Neuronal stem cell (in vitro differentiated cells): ENCODE data around the gene SPRED1.

Experiments
- DNase-seq: peaks from one replicate; pipeline ENCODE4 v3.0.0-alpha.2; 2013; ENCODE audit warnings: low spot score
- H2AFZ ChIP-seq: one replicate; pipeline ENCODE4 v1.6.1; 2013; ENCODE audit warnings: mild to moderate bottlenecking, low read length, inconsistent platforms
- H2AK5ac ChIP-seq: 2 replicates; pipeline ENCODE4 v1.6.1; 2013; ENCODE audit warnings: low read depth, mild to moderate bottlenecking, inconsistent platforms, low read length, moderate library complexity, mixed read lengths
- H2BK120ac ChIP-seq: 2 replicates; pipeline ENCODE4 v1.6.1; 2013; ENCODE audit warnings: low read depth, mild to moderate bottlenecking, inconsistent platforms, low read length, moderate library complexity, mixed read lengths
- H2BK12ac ChIP-seq: one replicate; pipeline ENCODE4 v1.6.1; 2013; ENCODE audit warnings: low read length, inconsistent platforms
- H2BK15ac ChIP-seq: 2 replicates; pipeline ENCODE4 v1.6.1; 2013; ENCODE audit warnings: mild to moderate bottlenecking, low read length, inconsistent platforms, mixed read lengths
- H2BK5ac ChIP-seq: one replicate; pipeline ENCODE4 v1.6.1; 2013; ENCODE audit warnings: inconsistent platforms, mild to moderate bottlenecking, low read length, moderate library complexity
- H3K14ac ChIP-seq: one replicate; pipeline ENCODE4 v1.6.1; 2013; ENCODE audit warnings: low read length, inconsistent platforms
- H3K18ac ChIP-seq: 2 replicates; pipeline ENCODE4 v1.6.1; 2013; ENCODE audit warnings: low read length, inconsistent platforms
- H3K23ac ChIP-seq: 2 replicates; pipeline ENCODE4 v1.6.1; 2013; ENCODE audit warnings: low read depth, mild to moderate bottlenecking, mixed read lengths, low read length, inconsistent platforms; ENCODE audit not compliant: poor library complexity
- H3K27ac ChIP-seq: replicated peaks from 3 replicates; pipeline ENCODE4 v1.5.1; 2013; ENCODE audit warnings: low read length, inconsistent platforms
- H3K27me3 ChIP-seq, 3 experiments: 2 replicates each; pipeline ENCODE4 v1.6.1; 2013; ENCODE audit warnings: low read length in 3 of 3, mild to moderate bottlenecking in 2 of 3, inconsistent platforms in 1 of 3, low read depth in 1 of 3, mixed read lengths in 1 of 3, moderate library complexity in 1 of 3; ENCODE audit not compliant: control insufficient read depth in 3 of 3, insufficient read depth in 3 of 3
- H3K36me3 ChIP-seq, 2 donors: replicated peaks in 1 of 2; 2 replicates each; pipeline ENCODE4 v1.6.1; 2013; ENCODE audit warnings: low read length in 2 of 2; ENCODE audit not compliant: control insufficient read depth in 2 of 2, insufficient read depth in 2 of 2
- H3K4ac ChIP-seq: 2 replicates; pipeline ENCODE4 v1.6.1; 2013; ENCODE audit warnings: inconsistent platforms, mild to moderate bottlenecking, low read length, moderate library complexity
- H3K4me1 ChIP-seq, 2 donors: 1 replicate in 1 of 2; 2 replicates in 1 of 2; pipeline ENCODE4 v1.6.1; 2013; ENCODE audit warnings: low read length in 2 of 2, low read depth in 1 of 2; ENCODE audit not compliant: control insufficient read depth in 2 of 2, insufficient read depth in 1 of 2
- H3K4me2 ChIP-seq: one replicate; pipeline ENCODE4 v1.6.1; 2013; ENCODE audit warnings: mild to moderate bottlenecking, low read length, inconsistent platforms; ENCODE audit not compliant: insufficient read depth, poor library complexity, severe bottlenecking
- H3K4me3 ChIP-seq, 2 donors: 2 replicates each; pipeline ENCODE4 v1.5.1; 2013; ENCODE audit warnings: low read length in 2 of 2, mild to moderate bottlenecking in 2 of 2, inconsistent platforms in 1 of 2, moderate library complexity in 1 of 2
- H3K79me1 ChIP-seq: one replicate; pipeline ENCODE4 v1.6.1; 2013; ENCODE audit warnings: low read depth, mild to moderate bottlenecking, inconsistent platforms, low read length, moderate library complexity
- H3K9ac ChIP-seq: one replicate; pipeline ENCODE4 v1.6.1; 2013; ENCODE audit warnings: mild to moderate bottlenecking, low read depth, low read length, inconsistent platforms; ENCODE audit not compliant: poor library complexity
- H3K9me3 ChIP-seq, 2 donors: replicated peaks in 1 of 2; 2 replicates each; pipeline versions ENCODE3 to v1.6.1; 2013; ENCODE audit warnings: low read length in 2 of 2, mild to moderate bottlenecking in 2 of 2, inconsistent platforms in 1 of 2, low read depth in 1 of 2, mixed read lengths in 1 of 2, moderate library complexity in 1 of 2; ENCODE audit not compliant: control insufficient read depth in 2 of 2, insufficient read depth in 1 of 2
- H4K8ac ChIP-seq: one replicate; pipeline ENCODE4 v1.6.1; 2013; ENCODE audit warnings: low read depth, mild to moderate bottlenecking, inconsistent platforms, low read length, moderate library complexity
- H4K91ac ChIP-seq: one replicate; pipeline ENCODE4 v1.6.1; 2013; ENCODE audit warnings: low read length, low read depth, mild to moderate bottlenecking, inconsistent platforms; ENCODE audit not compliant: poor library complexity
- WGBS, 2 donors: extraction: QIAGEN DNeasy Blood & Tissue Kit; methylation state at CpG; one replicate each; pipeline ENCODE4 v1.1.7; 2013; ENCODE audit warnings: missing lambda C conversion rate in 2 of 2, mixed read lengths in 1 of 2; ENCODE audit not compliant: insufficient read length in 2 of 2, insufficient replicate concordance in 1 of 2; ENCODE audit errors: extremely low coverage in 2 of 2; 5-methylcytosine and 5-hydroxymethylcytosine counted together

The SPRED1 gene

DNA sequence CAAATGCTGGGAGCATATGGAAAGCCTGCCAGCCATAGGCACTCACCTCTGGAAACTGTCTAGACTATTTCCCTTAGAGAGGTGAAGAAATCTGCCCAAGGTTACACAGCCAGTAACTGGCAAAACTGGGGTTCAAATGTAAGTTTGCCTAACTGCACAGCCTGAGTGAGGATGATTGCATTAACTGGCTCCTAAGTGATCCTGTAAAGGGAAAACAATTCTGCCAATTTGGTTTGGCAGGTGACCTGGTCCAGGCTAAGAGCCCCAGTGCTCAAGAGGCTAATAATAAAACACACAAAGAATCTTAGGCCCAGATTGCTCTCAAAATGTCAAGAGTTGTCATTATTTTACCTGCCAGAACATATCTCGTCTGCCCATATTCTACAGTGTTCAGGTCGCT lies 43.9 kb upstream of the SPRED1 start:
- Histone ChIP-seq H2AK5ac (no peak overlapping the region), H3K18ac (no peak overlapping the region), H3K4me2 (no peak overlapping the region), H3K9ac (no peak overlapping the region), H3K23ac (no peak overlapping the region), H2BK5ac (no peak overlapping the region), H3K27me3 (no peaks in the 10 kb centered on the region), H2BK15ac (no peak overlapping the region), H3K4me1 (peaks cover 0 to 3% of the 10 kb centered on the region in 2 donors), H3K4ac (no peak overlapping the region), H3K4me3 (no peak overlapping the region), H3K14ac (no peak overlapping the region), H3K9me3 (no peaks in the 10 kb centered on the region), H2AFZ (no peak overlapping the region), H3K27ac (no peak overlapping the region), H3K36me3 (no peaks in the 10 kb centered on the region), H3K79me1 (no peaks in the 10 kb centered on the region), H4K91ac (no peak overlapping the region), H2BK120ac (no peak overlapping the region), H4K8ac (no peak overlapping the region), H2BK12ac (no peak overlapping the region)
- DNase-seq = no peak
- no CpG with 5 or more reads among the region's 2 CpGs for WGBS, 2 donors

DNA sequence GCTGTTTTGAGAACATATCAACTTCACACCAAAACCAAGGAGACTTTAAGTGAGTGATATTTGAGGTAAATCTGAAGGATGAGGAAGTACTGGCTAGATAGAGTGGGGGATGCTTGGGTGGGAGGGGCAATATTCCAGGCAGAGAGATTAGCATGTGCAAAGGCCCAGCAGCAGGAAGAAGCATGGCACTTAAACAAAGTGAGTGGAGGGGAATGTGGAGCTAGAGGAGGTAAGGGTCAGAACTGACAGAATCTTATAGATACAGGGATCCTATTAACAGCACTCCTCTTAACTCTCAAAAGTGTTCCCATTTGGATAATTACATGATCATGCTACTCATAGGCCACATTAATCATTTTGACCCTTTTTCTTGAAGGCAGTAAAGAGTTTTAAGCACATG lies 41.4 kb upstream of the SPRED1 start:
- Histone ChIP-seq H2AFZ (no peak overlapping the region), H2BK5ac (no peak overlapping the region), H3K27ac (no peak overlapping the region), H2BK15ac (no peak overlapping the region), H3K9me3 (no peaks in the 10 kb centered on the region), H4K91ac (no peak overlapping the region), H3K36me3 (no peaks in the 10 kb centered on the region), H3K79me1 (no peaks in the 10 kb centered on the region), H3K4me3 (no peak overlapping the region), H3K9ac (no peak overlapping the region), H3K27me3 (no peaks in the 10 kb centered on the region), H2BK120ac (no peak overlapping the region), H3K14ac (no peak overlapping the region), H2AK5ac (no peak overlapping the region), H3K4ac (no peak overlapping the region), H3K4me2 (no peak overlapping the region), H3K23ac (no peak overlapping the region), H4K8ac (no peak overlapping the region), H3K4me1 (peaks cover 0 to 3% of the 10 kb centered on the region in 2 donors), H3K18ac (no peak overlapping the region), H2BK12ac (no peak overlapping the region)
- DNase-seq = no peak

DNA sequence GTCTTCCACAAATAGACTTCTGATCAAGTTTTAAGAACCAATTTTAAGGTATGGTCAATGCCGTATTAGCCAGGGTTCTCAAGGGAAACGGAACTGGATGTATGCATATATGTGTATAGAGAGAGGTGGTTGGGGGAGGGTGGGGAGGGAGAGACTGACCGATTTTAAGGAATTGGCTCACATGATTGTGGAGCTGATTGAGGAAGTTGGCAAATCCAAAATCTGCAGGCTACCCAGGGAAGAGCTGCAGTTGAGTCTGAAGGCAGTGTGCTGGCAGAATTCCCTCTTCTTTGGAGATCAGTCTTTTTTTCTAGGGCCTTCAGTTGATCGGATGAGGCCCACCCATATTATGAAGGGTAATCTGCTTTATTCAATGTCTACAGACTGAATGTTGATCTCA lies 40.8 kb upstream of the SPRED1 start:
- Histone ChIP-seq H2BK5ac (no peak overlapping the region), H2BK120ac (no peak overlapping the region), H3K14ac (no peak overlapping the region), H3K27ac (no peak overlapping the region), H3K9me3 (no peaks in the 10 kb centered on the region), H3K4me3 (no peak overlapping the region), H3K4me1 (peaks cover 0 to under 1% of the 10 kb centered on the region in 2 donors), H3K9ac (no peak overlapping the region), H3K36me3 (no peaks in the 10 kb centered on the region), H3K79me1 (no peaks in the 10 kb centered on the region), H3K4me2 (no peak overlapping the region), H4K91ac (no peak overlapping the region), H2AK5ac (no peak overlapping the region), H3K18ac (no peak overlapping the region), H3K23ac (no peak overlapping the region), H2AFZ (no peak overlapping the region), H3K4ac (no peak overlapping the region), H2BK12ac (no peak overlapping the region), H3K27me3 (no peaks in the 10 kb centered on the region), H4K8ac (no peak overlapping the region), H2BK15ac (no peak overlapping the region)
- no CpG with 5 or more reads among the region's 4 CpGs for WGBS, 2 donors
- DNase-seq = no peak

DNA sequence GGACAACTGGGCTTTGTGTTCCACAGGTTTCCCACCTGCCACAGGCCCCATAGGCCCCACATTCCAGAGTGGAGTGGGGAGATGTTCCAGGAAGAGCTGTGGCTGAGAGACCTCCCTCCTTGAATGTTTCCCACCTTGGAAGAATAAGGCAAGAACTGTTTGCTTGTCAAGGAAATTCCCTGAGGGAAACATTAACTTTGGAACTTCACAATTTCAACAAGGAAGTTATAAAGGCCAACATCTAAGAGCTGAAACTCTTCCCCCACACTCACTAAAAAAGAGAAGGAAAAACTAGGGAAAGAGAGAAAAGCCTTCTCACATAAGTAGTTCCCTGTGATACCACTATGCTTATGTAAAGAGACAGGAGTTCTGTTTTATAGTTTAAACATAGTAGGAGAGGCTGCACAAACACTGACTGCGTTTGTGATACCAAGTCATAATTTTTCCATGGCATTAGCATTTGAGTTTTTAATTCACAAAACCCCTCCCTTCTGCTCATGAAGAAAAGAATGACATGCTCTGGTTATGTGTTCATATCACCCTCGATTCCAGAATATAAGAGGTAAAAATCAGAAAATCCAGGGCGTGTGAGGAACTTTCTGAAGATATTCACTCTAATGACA lies 39.8 kb upstream of the SPRED1 start:
- Histone ChIP-seq H3K14ac (no peak overlapping the region), H3K36me3 (no peaks in the 10 kb centered on the region), H2AK5ac (no peak overlapping the region), H2BK120ac (no peak overlapping the region), H2BK5ac (no peak overlapping the region), H3K18ac (no peak overlapping the region), H2BK12ac (no peak overlapping the region), H3K4me1 (no peaks in the 10 kb centered on the region), H3K27me3 (no peaks in the 10 kb centered on the region), H3K79me1 (no peaks in the 10 kb centered on the region), H3K4ac (no peak overlapping the region), H3K4me3 (no peak overlapping the region), H4K8ac (no peak overlapping the region), H2BK15ac (no peak overlapping the region), H3K27ac (no peak overlapping the region), H2AFZ (peak overlapping the region; percentile 69), H3K23ac (no peak overlapping the region), H3K4me2 (no peak overlapping the region), H3K9me3 (no peaks in the 10 kb centered on the region), H4K91ac (no peak overlapping the region), H3K9ac (no peak overlapping the region)
- DNase-seq = no peak
- no CpG with 5 or more reads among the region's 3 CpGs for WGBS, 2 donors
